Caki2 (cell line): Measurements from ENCODE around the gene SAC3D1. TPM values are rescaled to one million over a fixed set of nuclear protein-coding genes. Genes with fewer than 3 reads are reported as not detected.

ENCODE experiments used
- DNase-seq: peaks from one replicate; pipeline ENCODE4 v3.0.0-alpha.2; 2015; ENCODE audit warnings: low read depth
- in situ Hi-C: cut with HindIII; loops from 2 replicates; pipeline ENCODE4 v1.10.0; 2016; ENCODE audit warnings: low sequenced_read_pairs, low pct_unique_long_range_greater_than_20kb, mixed read lengths
- total RNA-seq: library from RNA; depleted of rRNA; stranded (reverse); fragments of >200 nt; shearing (Covaris generic); gene quantifications from 2 replicates; pipeline ENCODE4 v1.2.3, GENCODE V29; 2014; ENCODE audit warnings: low replicate concordance; rRNA removed

Gene SAC3D1
- total RNA-seq, 1 experiment from 2014 or later: 72.7 TPM

DNA sequence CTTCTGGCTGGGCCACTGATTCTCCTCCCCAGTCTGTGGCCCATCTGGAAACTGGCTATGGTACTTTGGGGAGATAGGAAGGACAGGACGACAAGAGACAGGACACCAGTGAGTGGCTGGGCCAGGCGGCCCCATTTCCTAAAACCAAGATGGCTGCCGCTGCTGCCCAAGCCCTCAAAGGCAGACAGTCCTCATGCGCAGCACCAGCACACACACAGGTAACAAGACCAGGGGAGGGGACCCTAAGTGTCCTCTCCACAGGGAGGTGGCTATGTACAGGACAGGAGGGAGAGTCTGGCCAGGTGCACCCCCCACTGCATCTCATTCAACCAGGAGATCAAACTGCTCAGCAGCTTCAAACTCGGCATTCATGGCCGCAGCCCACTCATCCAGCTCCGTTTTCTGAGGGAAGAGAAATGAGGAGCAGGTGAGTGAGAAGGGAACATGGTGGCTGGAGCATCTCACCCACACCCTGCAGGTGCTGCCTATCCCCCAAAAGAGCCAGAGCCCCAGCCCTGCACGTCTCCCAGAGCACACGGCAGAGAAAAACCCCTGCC lies 37.9 kb downstream of the SAC3D1 start:
- DNase-seq: no peak
- in situ Hi-C loops: no loop called here

DNA sequence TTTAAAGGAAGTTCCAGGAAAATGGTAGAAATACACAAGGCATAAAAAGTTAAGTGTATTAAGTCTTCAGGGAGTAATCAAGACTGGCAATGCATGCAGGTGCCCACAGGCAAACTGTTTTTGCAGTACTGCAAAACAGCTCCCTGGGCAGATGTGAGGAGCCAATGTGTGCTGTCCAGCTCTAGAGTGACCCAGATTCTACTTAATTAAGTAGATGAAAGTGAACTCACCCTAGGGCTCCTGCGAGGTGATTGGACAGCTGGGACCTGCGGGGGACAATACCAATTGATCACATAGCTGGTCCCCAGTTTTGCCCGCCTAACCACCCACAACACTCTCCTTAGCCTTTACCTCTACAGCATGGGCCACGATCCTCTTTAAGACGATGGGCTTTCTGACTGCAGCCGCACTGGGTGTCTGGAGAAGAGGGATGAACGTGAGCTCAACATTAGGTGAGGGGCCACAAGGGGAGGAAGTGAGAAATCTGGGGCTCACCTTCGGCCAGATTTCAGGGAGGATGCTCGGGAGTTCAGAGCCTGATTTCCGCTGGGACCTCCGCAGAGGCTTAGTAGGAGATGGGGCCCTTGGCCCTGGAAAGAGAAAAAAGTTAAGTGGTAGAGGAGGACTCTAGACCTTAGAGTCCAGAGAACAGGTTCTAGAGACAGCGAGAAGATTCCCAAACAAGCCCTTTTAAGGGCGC lies 42.3 kb downstream of the SAC3D1 start:
- in situ Hi-C loops: no loop called here
- DNase-seq: no peak

DNA sequence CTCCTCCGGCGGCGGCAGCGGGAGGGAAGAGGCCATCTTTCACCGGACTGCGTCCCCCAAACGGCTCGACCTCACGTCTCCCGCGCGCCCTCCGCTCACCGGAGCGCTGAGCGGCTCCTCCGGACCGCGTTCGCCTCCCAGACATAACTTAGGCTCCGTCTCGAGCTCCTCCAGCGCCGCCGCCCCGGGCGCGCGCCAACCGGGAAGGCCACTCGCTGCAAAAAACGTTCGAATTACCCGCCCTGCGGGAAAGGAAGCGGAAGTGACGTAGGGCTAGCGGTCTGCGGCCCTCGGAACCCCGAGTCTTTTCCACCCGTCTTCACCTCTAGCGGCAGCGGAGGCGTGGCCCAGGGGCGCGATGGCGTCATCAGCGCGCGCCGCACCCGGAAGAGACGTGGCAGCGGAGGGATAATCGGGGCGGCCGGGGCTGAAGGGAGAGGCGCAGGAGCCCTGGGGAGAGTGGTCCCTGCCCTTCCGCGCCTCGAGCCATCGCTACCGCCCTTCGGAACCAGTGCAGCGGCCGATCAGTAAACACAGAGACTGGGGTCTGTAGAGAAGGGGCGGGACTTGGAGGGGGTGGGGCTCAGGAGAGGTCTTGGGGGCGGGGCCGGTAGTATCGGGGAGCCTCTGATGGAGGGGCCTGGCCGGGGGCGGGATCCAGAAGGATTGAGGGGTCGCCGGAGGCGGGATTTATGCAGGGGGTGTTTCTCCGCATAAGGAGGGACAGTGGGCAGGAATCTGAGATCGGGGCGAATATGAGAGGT lies 43.0 kb downstream of the SAC3D1 start, which contains the start of the genes CDCA5 and ZFPL1:
Gene CDCA5, minus strand, starts transcription at position 207 of the 764 bp plus-strand sequence. Its CDS starts 62 bp downstream, at position 145.
Gene ZFPL1, plus strand, starts transcription at position 389 of the 764 bp plus-strand sequence. CDS start 477 bp downstream, outside the sequence.
- DNase-seq: peak; percentile 90
- in situ Hi-C loops: no loop called here

DNA sequence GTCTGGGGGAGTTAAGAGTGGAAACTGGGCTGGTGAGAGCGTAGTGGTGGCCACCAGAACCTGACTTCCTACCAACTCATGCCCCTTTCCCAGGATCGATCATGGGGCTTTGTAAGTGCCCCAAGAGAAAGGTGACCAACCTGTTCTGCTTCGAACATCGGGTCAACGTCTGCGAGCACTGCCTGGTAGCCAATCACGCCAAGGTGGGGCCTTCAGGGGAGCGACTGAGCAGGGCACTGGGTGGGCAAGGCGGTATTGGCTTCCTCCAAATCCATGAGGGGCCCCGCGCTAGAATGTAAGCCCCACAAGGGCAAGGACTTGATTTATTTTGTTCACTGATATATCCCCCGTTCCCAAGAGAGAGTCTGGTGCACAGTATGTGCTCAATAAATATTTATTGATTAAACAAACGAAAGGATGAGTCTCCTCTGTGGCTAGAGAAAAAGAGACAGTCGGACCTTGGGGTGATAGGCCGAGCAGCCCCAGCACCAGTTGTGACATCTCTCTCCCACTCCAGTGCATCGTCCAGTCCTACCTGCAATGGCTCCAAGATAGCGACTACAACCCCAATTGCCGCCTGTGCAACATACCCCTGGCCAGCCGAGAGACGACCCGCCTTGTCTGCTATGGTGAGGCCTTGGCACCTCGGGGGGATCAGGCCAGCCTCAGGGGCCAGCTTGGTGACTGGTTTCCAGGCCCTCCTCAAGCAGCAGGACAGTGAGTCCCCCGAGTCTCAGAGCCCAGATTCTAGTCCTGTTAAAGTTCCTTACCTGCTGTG lies 43.8 kb downstream of the SAC3D1 start:
- in situ Hi-C loops: no loop called here
- no peak for DNase-seq

DNA sequence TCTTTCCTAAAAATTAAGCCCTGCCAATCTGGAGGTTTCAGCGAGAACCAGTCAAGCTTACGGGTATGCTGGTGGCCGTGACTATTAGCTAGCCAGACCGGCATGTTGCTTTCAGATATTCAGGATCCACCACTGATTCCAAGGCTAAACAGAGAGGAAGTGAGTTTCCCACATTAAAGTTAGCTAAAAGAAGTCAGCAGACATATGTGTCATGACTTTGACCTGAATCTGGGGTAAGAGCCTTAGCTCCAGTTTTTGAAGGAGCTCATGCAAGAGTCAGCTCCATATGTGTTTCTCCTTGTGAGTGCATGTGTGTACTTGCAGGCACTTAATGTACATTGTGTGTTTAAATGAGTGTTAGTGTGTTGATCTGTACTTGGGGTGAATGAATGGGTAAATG lies 44.4 kb downstream of the SAC3D1 start:
- DNase-seq: no peak
- in situ Hi-C loops: no loop called here

DNA sequence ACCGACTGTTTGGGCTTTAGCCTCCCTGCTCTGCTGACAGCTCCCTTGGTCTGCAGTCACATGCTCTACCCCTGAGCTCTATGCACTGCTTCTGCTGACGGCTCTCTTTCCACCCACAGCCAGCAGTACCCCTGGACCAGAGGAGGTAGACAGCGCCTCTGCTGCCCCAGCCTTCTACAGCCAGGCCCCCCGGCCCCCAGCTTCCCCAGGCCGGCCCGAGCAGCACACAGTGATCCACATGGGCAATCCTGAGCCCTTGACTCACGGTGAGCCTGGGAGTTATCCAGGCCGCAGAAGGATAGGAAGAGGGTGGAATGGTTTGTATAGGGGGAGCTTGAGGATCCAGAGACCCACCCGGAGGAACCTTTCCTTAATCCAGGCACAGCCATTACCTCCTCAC lies 45.8 kb downstream of the SAC3D1 start:
- DNase-seq: no peak
- in situ Hi-C loops: no loop called here

DNA sequence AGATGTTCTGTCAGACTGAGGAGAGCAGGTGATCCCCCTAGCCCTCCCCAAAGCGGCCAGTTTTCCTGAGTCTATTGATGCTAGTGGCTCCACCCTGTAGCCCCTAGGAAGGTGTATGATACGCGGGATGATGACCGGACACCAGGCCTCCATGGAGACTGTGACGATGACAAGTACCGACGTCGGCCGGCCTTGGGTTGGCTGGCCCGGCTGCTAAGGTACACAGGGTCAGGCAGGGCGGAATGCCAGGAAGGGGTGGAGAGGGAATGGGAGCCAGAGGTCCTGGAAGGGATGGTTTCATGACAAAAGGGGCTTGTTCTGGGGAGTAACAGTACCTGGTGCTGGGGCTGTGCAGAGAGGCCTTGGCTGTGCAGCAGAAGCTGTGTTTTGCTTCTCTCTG lies 46.2 kb downstream of the SAC3D1 start:
- in situ Hi-C loops: no loop called here

DNA sequence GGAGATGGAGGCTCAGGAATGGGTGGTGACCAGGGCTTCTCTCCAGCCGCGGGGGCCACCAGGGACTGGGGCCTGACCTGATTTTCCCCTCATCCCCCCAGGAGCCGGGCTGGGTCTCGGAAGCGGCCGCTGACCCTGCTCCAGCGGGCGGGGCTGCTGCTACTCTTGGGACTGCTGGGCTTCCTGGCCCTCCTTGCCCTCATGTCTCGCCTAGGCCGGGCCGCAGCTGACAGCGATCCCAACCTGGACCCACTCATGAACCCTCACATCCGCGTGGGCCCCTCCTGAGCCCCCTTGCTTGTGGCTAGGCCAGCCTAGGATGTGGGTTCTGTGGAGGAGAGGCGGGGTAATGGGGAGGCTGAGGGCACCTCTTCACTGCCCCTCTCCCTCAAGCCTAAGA lies 46.8 kb downstream of the SAC3D1 start:
- DNase-seq: no peak
- in situ Hi-C loops: no loop called here

More for the DNA sequence above, 46.2 kb downstream of the SAC3D1 start:
- no peak for DNase-seq

DNA sequence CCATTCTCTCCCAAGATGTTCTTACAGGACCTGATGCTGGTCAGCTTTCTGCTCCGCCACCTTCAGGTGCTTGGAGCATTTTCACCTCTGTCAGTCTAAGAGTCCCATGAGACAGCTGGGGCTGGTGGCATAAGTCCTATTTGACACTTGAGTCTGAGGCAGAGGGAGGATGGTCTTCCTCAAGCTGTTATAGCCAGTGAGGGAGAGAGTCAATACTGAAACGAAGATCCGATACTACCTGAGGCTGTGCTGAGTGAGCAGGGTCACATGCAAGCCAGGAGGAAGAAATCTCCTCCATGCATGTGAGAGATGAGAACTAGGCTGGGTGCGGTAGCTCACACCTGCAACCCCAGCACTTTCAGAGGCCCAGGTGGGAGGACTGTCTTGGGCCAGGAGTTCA lies 48.6 kb downstream of the SAC3D1 start:
- DNase-seq: no peak
- in situ Hi-C loops: no loop called here

DNA sequence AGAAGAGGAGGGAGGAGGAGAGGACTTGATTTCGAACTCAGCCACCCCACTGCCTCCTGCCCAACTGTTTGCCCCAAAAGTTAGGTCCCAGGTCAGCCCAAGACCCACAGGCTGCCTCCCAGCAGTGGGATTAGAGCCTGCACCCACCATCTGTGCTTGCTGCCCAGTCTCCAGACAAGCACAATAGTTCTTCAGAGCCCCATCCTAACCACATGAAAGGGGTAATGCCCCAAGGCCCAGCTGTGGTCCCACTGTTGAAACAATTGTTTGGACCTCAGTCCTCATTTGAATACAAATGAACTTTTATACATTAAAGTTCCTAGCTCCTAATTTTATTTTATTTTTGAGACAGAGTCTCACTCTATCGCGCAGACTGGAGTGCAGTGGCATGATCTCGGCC lies 49.6 kb downstream of the SAC3D1 start:
- in situ Hi-C loops: no loop called here
- DNase-seq: no peak

Other genes with a start within 250 kb of the SAC3D1 start
- gene MAP4K2, start 238.0 kb upstream of the SAC3D1 start, total RNA-seq: 12.9 and 14.4 TPM in 2 replicates
- gene MEN1, start 230.7 kb upstream of the SAC3D1 start, total RNA-seq: 5.3 and 5.4 TPM in 2 replicates
- gene CDC42BPG, start 196.6 kb upstream of the SAC3D1 start, total RNA-seq: 0.12 and 1.1 TPM in 2 replicates
- 53.4 and 68.3 TPM in 2 replicates for gene EHD1, start 162.6 kb upstream of the SAC3D1 start, total RNA-seq
- 4.8 and 11.1 TPM in 2 replicates for gene ATG2A, start 124.0 kb upstream of the SAC3D1 start, total RNA-seq
- 13.2 and 16.0 TPM in 2 replicates for gene PPP2R5B, start 116.5 kb upstream of the SAC3D1 start, total RNA-seq
- not detected in 2 replicates for gene GPHA2, start 105.3 kb upstream of the SAC3D1 start, total RNA-seq
- 0.38 TPM in 1 of 2 replicates, not detected in the other for gene MAJIN, start 69.1 kb upstream of the SAC3D1 start, total RNA-seq
- gene BATF2, start 44.2 kb upstream of the SAC3D1 start, total RNA-seq: 2.3 TPM in 1 of 2 replicates, not detected in the other
- 118 and 140 TPM in 2 replicates for gene ARL2, start 27.1 kb upstream of the SAC3D1 start, total RNA-seq
- 14.2 and 16.8 TPM in 2 replicates for gene SNX15, start 13.8 kb upstream of the SAC3D1 start, total RNA-seq
- gene NAALADL1, start 17.3 kb downstream of the SAC3D1 start, total RNA-seq: 0.88 TPM in 1 of 2 replicates, not detected in the other
- gene CDCA5, start 42.8 kb downstream of the SAC3D1 start, total RNA-seq: 41.7 and 63.4 TPM in 2 replicates
- gene ZFPL1, start 43.0 kb downstream of the SAC3D1 start, total RNA-seq: 39.6 and 78.3 TPM in 2 replicates
- 115 and 146 TPM in 2 replicates for gene VPS51, start 55.0 kb downstream of the SAC3D1 start, total RNA-seq
- 8.1 and 19.1 TPM in 2 replicates for gene TM7SF2, start 70.7 kb downstream of the SAC3D1 start, total RNA-seq
- gene ZNHIT2, start 76.5 kb downstream of the SAC3D1 start, total RNA-seq: 11.4 and 16.5 TPM in 2 replicates
- gene FAU, start 80.9 kb downstream of the SAC3D1 start, total RNA-seq: 139 and 153 TPM in 2 replicates
- gene MRPL49, start 81.1 kb downstream of the SAC3D1 start, total RNA-seq: 66.7 and 84.9 TPM in 2 replicates
- gene SYVN1, start 93.3 kb downstream of the SAC3D1 start, total RNA-seq: 4.3 and 5.4 TPM in 2 replicates
- gene SPDYC, start 129.0 kb downstream of the SAC3D1 start, total RNA-seq: not detected in 2 replicates
- gene CAPN1, start 140.7 kb downstream of the SAC3D1 start, total RNA-seq: 67.8 and 128 TPM in 2 replicates
- 8.7 and 15.5 TPM in 2 replicates for gene POLA2, start 220.8 kb downstream of the SAC3D1 start, total RNA-seq